ENCODE data around the gene CIB1. TPM values are rescaled to one million over a fixed set of nuclear protein-coding genes. Genes with fewer than 3 reads are reported as not detected.
A peak's percentile ranks its signal among the peaks of the same experiment; 100 is the strongest.

Gene CIB1
- total and polyA plus RNA-seq, 12 donors = 70.5 to 144 (median 79.7) TPM

- no peak for TF ChIP-seq CTCF (IDR thresholded peaks at IDR 0.05)
- H3K27ac ChIP-seq = peak overlapping the region in 8 of 10 donors; percentile 66 to 98 (median 76)
- no peaks in the 10 kb centered on the region for H3K9me3 ChIP-seq
Measured at GRCh38 chr15:90231028-90232017, 2.4 kb downstream of the CIB1 start.

DNA sequence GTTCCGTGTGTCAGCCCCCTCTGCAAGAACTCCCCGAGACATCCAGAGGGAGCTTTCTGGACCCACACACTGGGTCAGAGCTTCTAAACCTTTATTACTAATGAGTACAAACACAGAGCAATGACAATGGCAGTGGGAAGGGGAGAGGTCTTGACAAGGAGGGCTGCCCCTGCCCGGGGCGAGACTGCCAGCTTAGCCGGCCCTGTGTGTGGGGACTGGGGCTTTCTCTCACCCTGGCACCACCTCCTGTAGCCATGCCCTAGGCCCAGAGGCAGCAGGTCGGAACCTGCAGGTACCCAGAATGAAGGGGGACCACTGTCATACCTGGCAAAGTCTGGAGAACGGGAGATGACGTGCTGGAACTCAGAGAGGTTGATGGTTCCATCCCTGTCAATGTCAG is 3.1 kb downstream of the CIB1 start:
- Histone ChIP-seq H3K9me3 (no peaks in the 10 kb centered on the region), H3K4me3 (peak overlapping the region in 1 of 10 donors; percentile 16), H3K27me3 (no peaks in the 10 kb centered on the region), H3K36me3 (peaks cover 0 to 68% (median 17%) of the 10 kb centered on the region in 9 donors), H3K27ac (peak overlapping the region; percentile 51 to 98 (median 76)), H3K4me1 (peaks cover 4 to 57% (median 47%) of the 10 kb centered on the region in 9 donors)
- no peak for TF ChIP-seq CTCF (IDR thresholded peaks at IDR 0.05)
- DNase-seq (no peak), ATAC-seq (no peak)
- intact Hi-C loops (cut with DNase I) = loop anchor here in 3 of 10 donors (5.0 kb wide), 2 partner anchors 37 to 128 kb away; partner anchors contain the start of genes NGRN (in 2 of the 3) and IDH2 (in 1 of the 3)
- 81 to 88% methylated on average over 8 of the region's 8 CpGs for WGBS, 2 donors

More at GRCh38 chr15:90231028-90232017, 2.4 kb downstream of the CIB1 start:
- DNase-seq (no peak), ATAC-seq (no peak)
- Histone ChIP-seq H3K4me1 (peaks cover 4 to 57% (median 47%) of the 10 kb centered on the region in 9 donors), H3K36me3 (peaks cover 0 to 68% (median 14%) of the 10 kb centered on the region in 9 donors), H3K4me3 (peak overlapping the region in 1 of 10 donors; percentile 16), H3K27me3 (no peaks in the 10 kb centered on the region)
- intact Hi-C loops (cut with DNase I) = loop anchor here in 3 of 10 donors (2.0 to 5.0 kb wide), 3 partner anchors 36 to 129 kb away; partner anchors contain the start of genes NGRN (in 2 of the 3) and IDH2 (in 1 of the 3)
- 74 to 77% methylated on average over 27 of the region's 27 CpGs for WGBS, 2 donors

GRCh38 chr15:90230071-90230494 is 3.7 kb downstream of the CIB1 start:
- Histone ChIP-seq H3K9me3 (no peaks in the 10 kb centered on the region), H3K36me3 (peaks cover 0 to 74% (median 17%) of the 10 kb centered on the region in 9 donors), H3K4me1 (peaks cover 4 to 55% (median 44%) of the 10 kb centered on the region in 9 donors), H3K27me3 (no peaks in the 10 kb centered on the region), H3K27ac (peak overlapping the region; percentile 51 to 98 (median 76)), H3K4me3 (no peak overlapping the region)
- intact Hi-C loops (cut with DNase I) = loop anchor here in 3 of 10 donors (5.0 kb wide), 2 partner anchors 37 to 128 kb away; partner anchors contain the start of genes NGRN (in 2 of the 3) and IDH2 (in 1 of the 3)
- peak; percentile 61 to 69 for DNase-seq
- TF ChIP-seq CTCF (IDR thresholded peaks at IDR 0.05) = peak in 1 of 9 donors; percentile 6
- 42 to 50% methylated on average over 12 of the region's 12 CpGs for WGBS, 2 donors
- peak in 6 of 8 donors; percentile 22 to 59 (median 50) for ATAC-seq

GRCh38 chr15:90228960-90229359 is 4.8 kb downstream of the CIB1 start:
- Histone ChIP-seq H3K4me1 (peaks cover 0 to 48% (median 37%) of the 10 kb centered on the region in 9 donors), H3K36me3 (peaks cover 0 to 85% (median 17%) of the 10 kb centered on the region in 9 donors), H3K27ac (peak overlapping the region in 2 of 10 donors; percentile 23 to 76), H3K27me3 (no peaks in the 10 kb centered on the region), H3K9me3 (no peaks in the 10 kb centered on the region), H3K4me3 (no peak overlapping the region)
- intact Hi-C loops (cut with DNase I) = loop anchor here in 2 of 10 donors (5.0 to 10.0 kb wide), 3 partner anchors 37 to 334 kb away; partner anchors contain the start of gene AP3S2 (in 2 of the 2)
- no peak for DNase-seq
- ATAC-seq = no peak
- WGBS, 2 donors = 82 to 88% methylated on average over 15 of the region's 15 CpGs
- no peak for TF ChIP-seq CTCF (IDR thresholded peaks at IDR 0.05)
